Measurements from ENCODE around the gene SLC35A2.

The SLC35A2 gene

GRCh38 chrX:48927123-48927522 lies 15.7 kb upstream of the SLC35A2 start:
- DNase-seq: no peak

- DNase-seq: no peak
These were observed 12.8 kb upstream of the SLC35A2 start for GRCh38 chrX:48924270-48924669.

GRCh38 chrX:48923771-48924170 lies 12.3 kb upstream of the SLC35A2 start:
- no peak for DNase-seq

- DNase-seq: no peak
These were observed 9.3 kb upstream of the SLC35A2 start for GRCh38 chrX:48920718-48921104.

- peak; percentile 34 to 50 for DNase-seq
These were observed 8.7 kb upstream of the SLC35A2 start for GRCh38 chrX:48919947-48920717.

- peak; percentile 53 to 54 for DNase-seq
These were observed 8.0 kb upstream of the SLC35A2 start for GRCh38 chrX:48919360-48919841.

- DNase-seq: peak; percentile 95 to 96
These were observed 7.3 kb upstream of the SLC35A2 start, which contains the start of gene PIM2 for GRCh38 chrX:48918643-48919340. PIM2 (minus strand) TSS chrX:48919024; CDS start chrX:48918834, 190 bp downstream.

- no peak for DNase-seq
These were observed 6.8 kb upstream of the SLC35A2 start for GRCh38 chrX:48918301-48918642.

GRCh38 chrX:48917139-48918001 lies 5.9 kb upstream of the SLC35A2 start:
- peak; percentile 92 to 94 for DNase-seq

- no peak for DNase-seq
These were observed 3.4 kb upstream of the SLC35A2 start for GRCh38 chrX:48914593-48915493.

- DNase-seq: no peak
These were observed 2.3 kb upstream of the SLC35A2 start for GRCh38 chrX:48913605-48914366.

- DNase-seq: no peak
These were observed 477 bp downstream of the SLC35A2 start for GRCh38 chrX:48910926-48911411.

- no peak for DNase-seq
These were observed 1.6 kb downstream of the SLC35A2 start for GRCh38 chrX:48909703-48910294.

- DNase-seq: no peak
These were observed 2.8 kb downstream of the SLC35A2 start for GRCh38 chrX:48908600-48908999.

- no peak for DNase-seq
These were observed 6.2 kb downstream of the SLC35A2 start for GRCh38 chrX:48905090-48905790.

GRCh38 chrX:48904626-48905025 lies 6.8 kb downstream of the SLC35A2 start:
- no peak for DNase-seq

- DNase-seq: no peak
These were observed 7.3 kb downstream of the SLC35A2 start for GRCh38 chrX:48904180-48904579.

- no peak for DNase-seq
These were observed 8.2 kb downstream of the SLC35A2 start for GRCh38 chrX:48903290-48903689.

- DNase-seq: no peak
These were observed 8.7 kb downstream of the SLC35A2 start for GRCh38 chrX:48902776-48903175.

GRCh38 chrX:48902135-48902534 lies 9.3 kb downstream of the SLC35A2 start:
- DNase-seq: no peak
